ENCODE results near the gene DHRS1.

DHRS1 gene

DNA sequence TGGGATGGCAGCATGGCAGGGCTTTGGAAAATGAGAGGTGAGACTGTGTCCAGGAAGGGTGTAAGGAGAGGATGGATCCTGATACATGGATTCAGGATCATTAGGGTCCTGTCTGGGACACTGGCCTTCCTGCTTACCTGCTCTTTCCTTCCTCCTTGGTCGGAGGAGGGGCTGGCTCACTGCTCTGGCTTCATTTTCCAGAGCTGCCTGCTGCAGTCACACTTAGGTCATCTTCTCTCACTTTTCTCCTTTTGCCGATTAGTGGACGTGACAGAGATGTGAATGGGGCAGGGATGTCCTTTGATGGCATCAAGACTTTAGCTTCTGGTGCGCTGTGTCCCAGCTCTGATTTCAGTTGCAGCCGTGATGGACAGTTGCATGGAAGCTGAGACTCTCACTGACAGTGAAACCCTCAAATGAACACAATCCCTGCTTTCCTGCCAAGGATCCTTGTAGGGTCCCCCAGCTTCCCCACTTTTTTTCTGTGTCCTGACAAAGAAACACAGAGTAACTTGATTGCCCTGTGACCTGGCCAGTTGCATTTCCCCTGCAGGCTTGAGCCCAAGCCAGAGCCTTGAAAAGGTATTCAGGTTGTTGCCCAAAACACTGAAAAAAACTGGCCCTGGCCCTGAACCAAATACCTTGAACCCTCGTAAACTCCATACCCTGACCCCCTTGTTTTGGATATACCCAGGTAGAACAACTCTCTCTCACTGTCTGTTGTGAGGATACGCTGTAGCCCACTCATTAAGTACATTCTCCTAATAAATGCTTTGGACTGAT lies 9.0 kb upstream of the DHRS1 start:
- Histone ChIP-seq H3K4me3 (no peak overlapping the region), H3K27ac (no peak overlapping the region)
- DNase-seq (ENCODE audit: low spot score), result no peak
- TF ChIP-seq, protein P1, sequence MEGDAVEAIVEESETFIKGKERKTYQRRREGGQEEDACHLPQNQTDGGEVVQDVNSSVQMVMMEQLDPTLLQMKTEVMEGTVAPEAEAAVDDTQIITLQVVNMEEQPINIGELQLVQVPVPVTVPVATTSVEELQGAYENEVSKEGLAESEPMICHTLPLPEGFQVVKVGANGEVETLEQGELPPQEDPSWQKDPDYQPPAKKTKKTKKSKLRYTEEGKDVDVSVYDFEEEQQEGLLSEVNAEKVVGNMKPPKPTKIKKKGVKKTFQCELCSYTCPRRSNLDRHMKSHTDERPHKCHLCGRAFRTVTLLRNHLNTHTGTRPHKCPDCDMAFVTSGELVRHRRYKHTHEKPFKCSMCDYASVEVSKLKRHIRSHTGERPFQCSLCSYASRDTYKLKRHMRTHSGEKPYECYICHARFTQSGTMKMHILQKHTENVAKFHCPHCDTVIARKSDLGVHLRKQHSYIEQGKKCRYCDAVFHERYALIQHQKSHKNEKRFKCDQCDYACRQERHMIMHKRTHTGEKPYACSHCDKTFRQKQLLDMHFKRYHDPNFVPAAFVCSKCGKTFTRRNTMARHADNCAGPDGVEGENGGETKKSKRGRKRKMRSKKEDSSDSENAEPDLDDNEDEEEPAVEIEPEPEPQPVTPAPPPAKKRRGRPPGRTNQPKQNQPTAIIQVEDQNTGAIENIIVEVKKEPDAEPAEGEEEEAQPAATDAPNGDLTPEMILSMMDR (IDR thresholded peaks at IDR 0.05), result no peak

DNA sequence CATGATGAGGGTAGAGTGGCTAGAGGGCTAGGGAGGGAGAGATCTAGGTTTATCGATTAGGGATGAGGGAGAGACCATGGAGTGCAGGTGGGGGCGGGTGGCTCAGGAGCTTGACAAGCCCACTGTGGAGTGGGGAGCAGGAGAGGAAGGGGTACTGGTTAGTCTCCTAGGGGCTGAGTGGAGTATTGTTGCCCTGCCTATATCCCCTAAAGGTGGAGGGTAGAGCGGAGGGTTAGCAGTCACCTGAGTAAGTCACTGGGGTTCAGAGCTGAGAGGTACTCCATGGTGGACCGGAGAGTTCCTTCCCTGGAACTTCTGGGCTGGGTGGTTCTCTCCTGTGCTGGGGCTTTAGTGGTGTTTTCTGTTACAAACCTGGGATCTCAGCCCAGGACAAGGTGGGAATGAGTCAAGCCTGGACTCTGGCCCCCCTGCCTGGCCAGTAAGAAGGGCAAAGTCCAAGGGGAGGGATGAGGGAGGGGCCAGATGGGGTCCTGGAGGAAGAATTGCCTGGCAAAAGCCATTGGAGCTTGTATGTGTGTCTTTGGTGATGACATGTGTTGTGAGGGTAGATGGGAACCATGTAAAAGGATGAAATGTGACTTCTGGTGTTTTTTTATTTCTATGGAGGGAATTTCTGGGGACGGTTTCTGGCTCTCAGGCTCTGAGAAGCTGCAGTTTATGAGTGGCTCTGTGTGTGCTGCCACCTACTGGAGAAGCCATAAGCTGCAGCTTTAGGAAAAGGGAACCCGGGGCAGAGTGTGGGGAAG lies 8.2 kb upstream of the DHRS1 start, which contains the start of gene CIDEB:
TSS of gene CIDEB (minus strand) at position 403 of the 767 bp plus-strand sequence. CDS start at position 284, 119 bp downstream.
- DNase-seq (ENCODE audit: low spot score), result no peak
- TF ChIP-seq, protein P1 (IDR thresholded peaks at IDR 0.05), result peak; percentile 84
- H3K27ac ChIP-seq, result no peak within 1 kb of the TSS
- no peak within 1 kb of the TSS for H3K4me3 ChIP-seq

DNA sequence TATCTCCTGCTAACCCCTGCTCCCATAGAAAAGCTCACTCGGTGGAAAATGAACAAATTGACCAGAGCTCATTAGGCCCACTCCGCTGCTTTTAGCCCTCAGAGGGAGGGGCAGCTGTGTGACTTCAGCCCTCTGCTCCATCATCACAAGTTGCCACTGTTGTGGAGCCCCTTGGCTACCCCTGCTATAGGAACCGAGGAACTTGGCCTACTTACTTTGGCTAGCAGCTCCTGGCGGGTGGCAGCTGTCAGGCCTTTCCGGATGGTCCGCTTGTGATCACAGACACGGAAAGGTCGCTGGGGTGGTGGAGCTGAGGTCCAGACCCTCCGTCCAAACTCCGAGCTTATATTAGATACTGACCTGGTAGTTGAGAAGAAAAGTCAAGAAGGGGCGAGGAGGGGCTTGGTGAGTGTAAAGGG lies 7.6 kb upstream of the DHRS1 start:
- TF ChIP-seq, protein P1 (IDR thresholded peaks at IDR 0.05), result no peak
- no peak for DNase-seq (ENCODE audit: low spot score)

DNA sequence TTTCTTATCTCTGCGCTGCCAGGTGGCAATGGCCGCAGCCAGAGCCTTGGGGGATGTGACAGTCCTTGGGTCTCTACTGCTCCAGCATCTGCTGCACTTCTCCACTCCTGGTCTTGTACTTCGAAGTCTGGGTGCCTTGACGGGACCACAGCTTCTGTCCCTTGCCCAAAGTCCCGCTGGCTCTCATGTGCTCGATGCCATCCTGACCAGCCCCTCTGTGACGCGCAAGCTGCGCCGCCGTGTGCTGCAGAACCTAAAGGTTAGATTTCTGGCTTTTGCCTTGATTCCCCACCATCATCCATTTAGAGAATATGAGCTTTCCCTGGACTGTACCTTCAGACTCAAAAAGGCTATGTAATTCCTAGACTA lies 4.4 kb upstream of the DHRS1 start:
- no peak overlapping the region for H3K27ac ChIP-seq

More for the DNA sequence above, 7.6 kb upstream of the DHRS1 start:
- H3K4me3 ChIP-seq, result no peak overlapping the region
- H3K27ac ChIP-seq, result no peak overlapping the region

DNA sequence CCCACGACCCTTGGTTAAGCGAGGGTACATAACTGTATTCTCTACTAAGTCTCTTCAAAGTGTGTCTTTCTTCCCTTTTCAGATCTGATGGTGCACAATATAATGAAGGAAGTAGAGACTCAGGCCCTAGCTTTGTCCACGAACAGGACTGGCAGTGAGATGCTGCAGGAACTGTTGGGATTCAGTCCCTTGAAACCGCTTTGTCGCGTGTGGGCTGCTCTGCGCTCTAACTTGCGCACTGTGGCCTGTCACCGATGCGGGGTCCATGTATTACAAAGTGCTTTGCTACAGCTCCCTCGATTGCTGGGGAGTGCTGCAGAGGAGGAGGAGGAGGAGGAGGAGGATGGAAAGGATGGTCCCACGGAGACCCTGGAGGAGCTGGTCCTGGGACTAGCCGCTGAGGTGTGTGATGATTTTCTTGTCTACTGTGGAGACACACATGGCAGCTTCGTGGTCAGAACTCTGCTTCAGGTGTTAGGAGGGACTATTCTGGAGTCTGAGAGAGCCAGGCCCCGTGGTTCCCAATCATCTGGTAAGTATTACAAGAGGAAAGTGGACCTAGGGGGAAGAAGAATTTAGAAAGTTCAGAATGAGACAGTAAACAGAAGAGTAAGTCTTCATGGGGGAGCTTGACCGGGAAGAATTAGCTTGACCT lies 873 bp upstream of the DHRS1 start:
- TF ChIP-seq, protein P1 (IDR thresholded peaks at IDR 0.05), result no peak
- no peak for DNase-seq (ENCODE audit: low spot score)
- H3K4me3 ChIP-seq, result peak overlapping the region; percentile 94
- H3K27ac ChIP-seq, result peak overlapping the region; percentile 81 to 92

More for the DNA sequence above, 4.4 kb upstream of the DHRS1 start:
- H3K4me3 ChIP-seq, result no peak overlapping the region
- no peak for DNase-seq (ENCODE audit: low spot score)
- TF ChIP-seq, protein P1 (IDR thresholded peaks at IDR 0.05), result no peak

DNA sequence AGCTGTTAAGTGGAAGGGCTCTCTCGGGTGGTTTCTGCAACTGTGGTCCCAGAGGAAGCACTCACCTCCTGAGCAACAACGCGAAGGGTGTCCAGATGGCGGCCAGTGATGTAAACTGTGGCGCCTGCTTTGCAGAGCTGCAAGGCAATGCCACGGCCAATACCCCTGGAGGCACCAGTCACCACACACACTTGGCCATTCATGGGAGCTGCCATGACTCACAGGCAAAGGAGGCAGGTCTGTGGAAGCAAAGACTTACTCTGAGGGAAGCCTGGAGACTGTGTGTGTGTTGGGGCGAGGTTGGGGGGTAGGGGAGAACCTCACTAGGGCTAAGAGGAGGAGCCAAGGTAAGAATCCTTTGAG lies 707 bp downstream of the DHRS1 start:
- TF ChIP-seq, protein P1 (IDR thresholded peaks at IDR 0.05), result no peak
- peak overlapping the region; percentile 94 for H3K4me3 ChIP-seq
- no peak for DNase-seq (ENCODE audit: low spot score)
- peak overlapping the region; percentile 81 to 92 for H3K27ac ChIP-seq
